ENCODE data around the gene GUCA2A.

GRCh38 chr1:42184616-42185015, 20.1 kb upstream of the GUCA2A start:
- no peak for TF ChIP-seq RAD21 (IDR thresholded peaks at IDR 0.05; ENCODE audit: low read length)
- no peak for TF ChIP-seq CTCF (conservative IDR thresholded peaks at IDR 0.05; ENCODE audit: low read depth, low read length)
- no peak for TF ChIP-seq MXI1 (IDR thresholded peaks at IDR 0.05; ENCODE audit: borderline replicate concordance, low read depth, low read length)
- no peak for TF ChIP-seq POLR2A (IDR thresholded peaks at IDR 0.05; ENCODE audit: low read depth, low read length)
- no peak for TF ChIP-seq CEBPB (IDR thresholded peaks at IDR 0.05; ENCODE audit: low read depth, low read length)
- TF ChIP-seq NFE2L2 (IDR thresholded peaks at IDR 0.05; ENCODE audit: low read depth, low read length), result no peak
- no peak for TF ChIP-seq MAFK (IDR thresholded peaks at IDR 0.05; ENCODE audit: low read depth, low read length)
- TF ChIP-seq RFX5 (IDR thresholded peaks at IDR 0.05; ENCODE audit: low read depth, low read length), result no peak
- no peak for TF ChIP-seq ELK1 (IDR thresholded peaks at IDR 0.05; ENCODE audit: borderline replicate concordance, low read depth, low read length)
- TF ChIP-seq BHLHE40 (IDR thresholded peaks at IDR 0.05; ENCODE audit: low read depth, low read length), result no peak
- TF ChIP-seq MAZ (IDR thresholded peaks at IDR 0.05; ENCODE audit: borderline replicate concordance, low read depth, low read length), result no peak
- TF ChIP-seq USF2 (IDR thresholded peaks at IDR 0.05; ENCODE audit: low read depth, low read length), result no peak

Measured in IMR-90 (cell line).